Tibial nerve (tissue), 4 donors: ENCODE measurements around the gene CCDC9B. TPM values are rescaled to one million over a fixed set of nuclear protein-coding genes. Genes with fewer than 3 reads are reported as not detected.

Experiments used
- DNase-seq, 2 donors: peaks; one replicate each; pipeline ENCODE4 v3.0.0-alpha.2; 2019; ENCODE audit warnings: low spot score in 2 of 2
- H3K27ac ChIP-seq, 4 donors: fragments of 200-600 bp; sonication (generic) in 3 of 4; one replicate each; pipeline ENCODE4 v1.5.1; 2017 to 2019; ENCODE audit warnings: mild to moderate bottlenecking in 1 of 4
- H3K27me3 ChIP-seq, 2 donors: fragments of 200-600 bp; sonication (generic) in 1 of 2; one replicate each; pipeline versions ENCODE4 v1.5.1 to v1.6.0; 2017 to 2019
- H3K36me3 ChIP-seq, 3 donors: fragments of 200-600 bp; sonication (generic); one replicate each; pipeline ENCODE4 v1.5.1; 2018 to 2019
- H3K4me1 ChIP-seq, 4 donors: fragments of 200-600 bp; sonication (generic) in 3 of 4; one replicate each; pipeline ENCODE4 v1.5.1; 2017 to 2019
- H3K4me3 ChIP-seq, 4 donors: fragments of 200-600 bp; sonication (generic) in 3 of 4; one replicate each; pipeline ENCODE4 v1.5.1; 2017 to 2019; ENCODE audit warnings: mild to moderate bottlenecking in 1 of 4, moderate library complexity in 1 of 4
- H3K9me3 ChIP-seq, 4 donors: fragments of 200-600 bp; sonication (generic) in 3 of 4; one replicate each; pipeline ENCODE4 v1.5.1; 2017 to 2019
- CTCF ChIP-seq, 5 experiments: fragments of 200-600 bp in 3 of 5; fragments of 450-650 bp in 2 of 5; sonication (generic) in 3 of 5; IDR thresholded peaks; one replicate each; pipeline ENCODE4 v1.5.1; 2016 to 2019; ENCODE audit warnings: antibody characterized with exemption in 5 of 5, mild to moderate bottlenecking in 3 of 5, moderate library complexity in 2 of 5
- EP300 ChIP-seq, 2 donors: sonication (generic); formaldehyde crosslinking; IDR thresholded peaks; one replicate each; pipeline ENCODE4 v1.6.1; 2017; ENCODE audit warnings: antibody characterized with exemption in 2 of 2, mild to moderate bottlenecking in 1 of 2
- POLR2A ChIP-seq, 2 donors: fragments of 450-650 bp; IDR thresholded peaks; one replicate each; pipeline ENCODE4 v1.6.1; 2017; ENCODE audit warnings: antibody characterized with exemption in 2 of 2, mild to moderate bottlenecking in 2 of 2, moderate library complexity in 2 of 2
- WGBS, 2 donors: methylation state at CpG; one replicate each; pipeline ENCODE4 v1.1.5; 2018; 5-methylcytosine and 5-hydroxymethylcytosine counted together
- total RNA-seq, 4 donors: library from RNA; depleted of rRNA; stranded (reverse); fragments of >200 nt; gene quantifications; one replicate each; pipeline ENCODE4 v1.1.0, GENCODE V29; 2016

CCDC9B gene
- total RNA-seq, 4 donors from 2014 or later: 19.3 to 22.8 (median 21.2) TPM

DNA sequence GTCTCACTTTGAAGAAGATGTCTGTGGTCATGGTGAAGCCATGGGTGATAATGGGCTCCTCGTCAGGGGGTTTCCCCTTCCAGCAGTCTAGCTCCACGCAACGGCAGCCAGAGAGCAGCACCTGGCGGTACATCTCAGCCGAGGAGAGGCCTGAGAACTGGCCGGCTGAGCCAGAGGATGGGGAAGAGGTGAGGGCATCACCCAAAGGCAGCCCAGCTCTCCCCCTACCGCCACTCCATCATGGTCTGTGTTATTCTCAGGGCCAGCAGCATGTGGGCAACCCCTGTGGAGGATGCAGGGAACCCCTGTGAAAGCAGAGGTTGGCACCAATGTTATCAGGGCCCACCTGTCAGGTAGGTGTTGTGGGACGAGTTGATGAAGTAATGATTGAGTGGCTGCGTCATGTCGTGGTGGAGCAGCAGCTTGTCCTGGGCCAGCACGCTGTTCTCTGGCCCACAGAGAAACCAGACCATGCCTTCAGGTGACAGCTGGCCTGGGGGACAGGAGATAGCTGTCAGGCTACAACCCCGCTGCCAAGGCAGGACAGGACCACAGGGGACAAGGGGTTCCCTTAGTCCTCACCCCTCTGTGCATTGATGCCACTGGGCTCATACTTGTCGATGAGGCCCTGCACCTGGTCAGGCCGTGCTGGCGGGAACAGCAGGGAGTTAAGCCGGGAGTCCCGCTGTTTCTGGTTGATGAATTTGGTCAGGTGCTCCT, 42.4 kb downstream of the CCDC9B start:
- Histone ChIP-seq H3K9me3 (peaks cover 0 to 28% (median 2%) of the 10 kb centered on the region in 4 donors), H3K27me3 (peaks cover 0 to 3% of the 10 kb centered on the region in 2 donors), H3K4me3 (no peak overlapping the region), H3K36me3 (peaks cover 0 to 5% (median 0%) of the 10 kb centered on the region in 3 donors), H3K4me1 (no peaks in the 10 kb centered on the region), H3K27ac (no peak overlapping the region)
- TF ChIP-seq POLR2A (IDR thresholded peaks at IDR 0.05) (no peak), CTCF (IDR thresholded peaks at IDR 0.05) (no peak), EP300 (IDR thresholded peaks at IDR 0.05) (no peak)
- WGBS, 2 donors: 89 to 96% methylated on average over 12 to 17 of the region's 17 CpGs
- no peak for DNase-seq

DNA sequence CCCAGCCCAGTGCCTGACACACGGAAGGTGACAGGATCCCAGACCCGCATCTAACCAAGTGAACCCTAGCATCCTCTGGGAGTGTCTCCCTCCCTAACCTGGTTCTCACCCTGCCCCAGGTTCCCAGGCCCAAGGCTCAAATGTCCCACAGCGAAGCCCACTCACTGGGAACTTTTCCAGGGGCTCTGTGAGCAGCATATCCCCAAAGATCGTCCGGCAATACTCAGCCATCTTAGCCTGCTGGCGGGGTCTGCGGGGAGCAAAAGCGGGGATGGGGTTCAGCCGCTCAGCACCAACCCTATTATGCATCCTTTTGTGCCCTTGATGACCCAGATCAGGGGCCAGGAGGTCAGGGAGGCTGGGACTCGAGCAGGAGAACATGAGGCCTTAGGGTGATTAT, 43.4 kb downstream of the CCDC9B start:
- 82 to 92% methylated on average over 10 of the region's 10 CpGs for WGBS, 2 donors
- no peak for DNase-seq
- Histone ChIP-seq H3K27ac (no peak overlapping the region), H3K27me3 (peaks cover 0 to 3% of the 10 kb centered on the region in 2 donors), H3K9me3 (peaks cover 0 to 28% (median 2%) of the 10 kb centered on the region in 4 donors), H3K36me3 (peaks cover 0 to 5% (median 0%) of the 10 kb centered on the region in 3 donors), H3K4me3 (no peak overlapping the region), H3K4me1 (no peaks in the 10 kb centered on the region)
- no peak for TF ChIP-seq EP300 (IDR thresholded peaks at IDR 0.05)
- TF ChIP-seq CTCF (IDR thresholded peaks at IDR 0.05): no peak
- TF ChIP-seq POLR2A (IDR thresholded peaks at IDR 0.05): no peak

DNA sequence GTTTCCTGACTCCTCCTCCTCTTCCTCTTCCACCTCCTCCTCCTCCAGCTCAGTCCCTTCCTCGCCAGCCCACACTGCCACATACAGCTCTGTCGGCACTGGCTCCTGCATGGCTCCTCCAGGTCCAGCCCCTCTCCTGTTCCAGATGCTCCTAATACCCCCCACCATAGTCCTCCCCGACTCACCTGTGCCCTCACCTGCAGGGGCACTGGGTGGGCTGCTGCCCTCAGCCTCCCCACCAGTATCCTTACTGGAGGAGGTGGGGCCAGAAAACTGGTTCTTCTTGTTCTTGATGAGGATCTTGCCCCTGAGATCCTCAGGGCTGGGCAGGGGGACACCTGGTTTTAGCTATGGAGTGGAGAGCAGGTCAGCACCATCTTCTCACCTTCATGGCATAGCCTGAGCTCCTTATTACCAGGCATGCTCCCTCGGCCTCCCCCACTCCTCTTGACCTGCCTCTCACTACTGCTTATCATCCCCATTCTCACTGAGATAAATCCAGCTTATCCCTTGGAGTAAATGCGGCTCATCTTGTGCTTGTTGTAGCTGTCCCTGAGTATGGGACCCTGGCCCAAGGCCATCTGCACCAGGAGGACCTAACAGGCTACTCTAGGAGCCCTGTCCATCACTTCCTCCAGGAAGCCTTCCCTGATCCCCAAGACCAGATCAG, 44.0 kb downstream of the CCDC9B start:
- peaks cover 0 to 5% (median 0%) of the 10 kb centered on the region in 3 donors for H3K36me3 ChIP-seq
- WGBS, 2 donors: 82 to 85% methylated on average over 5 of the region's 5 CpGs
- no peak for TF ChIP-seq POLR2A (IDR thresholded peaks at IDR 0.05)
- peaks cover 0 to 7% of the 10 kb centered on the region in 2 donors for H3K27me3 ChIP-seq
- H3K9me3 ChIP-seq: peaks cover 0 to 28% (median 2%) of the 10 kb centered on the region in 4 donors
- no peak overlapping the region for H3K27ac ChIP-seq
- H3K4me1 ChIP-seq: no peaks in the 10 kb centered on the region
- DNase-seq: no peak
- H3K4me3 ChIP-seq: no peak overlapping the region

DNA sequence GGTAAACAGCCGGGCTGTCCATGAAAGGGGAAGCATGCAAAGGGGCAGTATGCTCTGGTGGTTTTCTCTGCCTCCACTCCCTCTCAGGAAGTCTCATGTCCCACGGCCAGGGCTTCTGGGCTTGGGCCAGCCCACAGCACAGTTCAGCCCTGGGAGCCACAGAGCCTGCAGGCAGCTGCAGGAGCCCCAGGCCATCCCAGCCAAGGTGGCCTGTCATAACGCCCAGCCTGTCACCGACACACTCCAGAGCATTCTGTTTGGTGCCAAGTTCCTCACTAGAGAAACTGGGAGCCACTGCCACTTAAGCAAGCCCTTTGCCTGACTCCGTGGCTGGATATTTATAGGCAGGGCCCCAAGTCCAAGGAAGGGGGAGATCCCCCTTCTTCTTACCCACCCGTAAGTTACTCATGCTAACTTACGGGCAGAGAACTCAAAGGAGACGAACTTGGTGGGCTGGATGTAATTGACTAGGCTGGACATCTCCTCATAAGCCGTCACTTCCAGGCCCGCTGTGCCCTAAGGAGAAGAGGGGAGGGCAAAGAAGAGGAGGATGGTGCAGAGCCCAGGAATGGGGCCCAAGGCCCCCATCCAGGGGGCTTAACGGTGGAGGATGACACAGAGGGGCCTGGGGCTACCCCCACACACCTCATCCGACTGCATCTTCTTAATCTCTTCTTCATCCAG, 44.7 kb downstream of the CCDC9B start:
- peaks cover 0 to 12% of the 10 kb centered on the region in 2 donors for H3K27me3 ChIP-seq
- peaks cover 0 to 5% (median 0%) of the 10 kb centered on the region in 3 donors for H3K36me3 ChIP-seq
- no peak for TF ChIP-seq EP300 (IDR thresholded peaks at IDR 0.05)
- TF ChIP-seq POLR2A (IDR thresholded peaks at IDR 0.05): no peak
- TF ChIP-seq CTCF (IDR thresholded peaks at IDR 0.05): no peak
- no peak overlapping the region for H3K4me3 ChIP-seq
- no peak overlapping the region for H3K27ac ChIP-seq
- DNase-seq: no peak
- WGBS, 2 donors: 61 to 64% methylated on average over 10 to 12 of the region's 12 CpGs
- H3K9me3 ChIP-seq: peaks cover 0 to 27% (median 2%) of the 10 kb centered on the region in 4 donors
- H3K4me1 ChIP-seq: peaks cover 0 to 6% (median under 1%) of the 10 kb centered on the region in 4 donors

GRCh38 chr15:40295297-40295696, 45.4 kb downstream of the CCDC9B start:
- no peak for TF ChIP-seq CTCF (IDR thresholded peaks at IDR 0.05)
- TF ChIP-seq POLR2A (IDR thresholded peaks at IDR 0.05): no peak
- no peak for TF ChIP-seq EP300 (IDR thresholded peaks at IDR 0.05)
- Histone ChIP-seq H3K36me3 (peaks cover 0 to 5% (median 0%) of the 10 kb centered on the region in 3 donors), H3K27ac (no peak overlapping the region), H3K4me3 (no peak overlapping the region), H3K9me3 (peaks cover 0 to 20% (median 2%) of the 10 kb centered on the region in 4 donors), H3K27me3 (peaks cover 0 to 12% of the 10 kb centered on the region in 2 donors), H3K4me1 (peaks cover 0 to 14% (median 3%) of the 10 kb centered on the region in 4 donors)
- DNase-seq: no peak
- WGBS, 2 donors: 90 to 94% methylated on average over 1 of the region's 1 CpG
